Liver (tissue), 9 donors: ENCODE results near the gene USP11. TPM values are rescaled to one million over a fixed set of nuclear protein-coding genes. Genes with fewer than 3 reads are reported as not detected.

Experiments used
- DNase-seq: peaks from one replicate; pipeline ENCODE4 v3.0.0-alpha.2; 2017; ENCODE audit warnings: low spot score
- H3K27ac ChIP-seq, 2 donors: one replicate each; pipeline ENCODE4 v1.7.0; 2013; ENCODE audit warnings: inconsistent platforms in 2 of 2, low read length in 2 of 2, control low read depth in 1 of 2, low read depth in 1 of 2, mild to moderate bottlenecking in 1 of 2
- H3K27me3 ChIP-seq, 4 donors: one replicate each; pipeline versions ENCODE4 v1.6.1 to v1.7.0; 2013; ENCODE audit warnings: low read length in 3 of 4, inconsistent platforms in 1 of 4, mild to moderate bottlenecking in 1 of 4, moderate library complexity in 1 of 4; ENCODE audit not compliant: control insufficient read depth in 4 of 4, insufficient read depth in 4 of 4
- H3K36me3 ChIP-seq, 4 donors: one replicate each; pipeline versions ENCODE4 v1.6.1 to v1.7.0; 2013; ENCODE audit warnings: low read length in 3 of 4, mild to moderate bottlenecking in 3 of 4, low read depth in 1 of 4, moderate library complexity in 1 of 4; ENCODE audit not compliant: control insufficient read depth in 4 of 4, insufficient read depth in 3 of 4
- H3K4me1 ChIP-seq, 4 donors: one replicate each; pipeline versions ENCODE4 v1.6.1 to v1.7.0; 2013; ENCODE audit warnings: low read length in 3 of 4, mild to moderate bottlenecking in 3 of 4, moderate library complexity in 1 of 4; ENCODE audit not compliant: control insufficient read depth in 4 of 4, insufficient read depth in 4 of 4
- H3K4me3 ChIP-seq, 3 donors: one replicate each; pipeline versions ENCODE4 v1.6.1 to v1.7.0; 2013; ENCODE audit warnings: low read length in 3 of 3, control low read depth in 1 of 3, low read depth in 1 of 3, mild to moderate bottlenecking in 1 of 3
- H3K9ac ChIP-seq, 2 donors: one replicate each; pipeline ENCODE4 v1.7.0; 2013; ENCODE audit warnings: low read length in 2 of 2, mild to moderate bottlenecking in 2 of 2, moderate library complexity in 2 of 2, control low read depth in 1 of 2, low read depth in 1 of 2
- H3K9me3 ChIP-seq, 4 donors: one replicate each; pipeline versions ENCODE4 v1.6.1 to v1.7.0; 2013; ENCODE audit warnings: low read length in 3 of 4; ENCODE audit not compliant: control insufficient read depth in 4 of 4
- ATF3 ChIP-seq: IDR thresholded peaks from 2 replicates; pipeline ENCODE4 v1.6.1; 2016; ENCODE audit warnings: antibody characterized with exemption
- CTCF ChIP-seq: fragments of 150-350 bp; IDR thresholded peaks from 2 replicates; pipeline ENCODE4 v1.5.1; 2017; ENCODE audit warnings: improper control_type of control experiment, low read depth, low read length; ENCODE audit not compliant: missing input control
- FOXA1 ChIP-seq: IDR thresholded peaks from 2 replicates; pipeline ENCODE4 v1.6.1; 2016; ENCODE audit warnings: antibody characterized with exemption
- FOXA2 ChIP-seq: IDR thresholded peaks from 2 replicates; pipeline ENCODE4 v1.6.1; 2016; ENCODE audit warnings: antibody characterized with exemption
- GABPA ChIP-seq, 2 donors: IDR thresholded peaks in 1 of 2; conservative IDR thresholded peaks in 1 of 2; 2 replicates each; pipeline ENCODE4 v1.6.1; 2016; ENCODE audit warnings: antibody characterized with exemption in 2 of 2, mild to moderate bottlenecking in 1 of 2, moderate library complexity in 1 of 2
- HNF4A ChIP-seq, 2 donors: conservative IDR thresholded peaks; 2 replicates each; pipeline ENCODE4 v1.6.1; 2016; ENCODE audit warnings: antibody characterized with exemption in 2 of 2, mild to moderate bottlenecking in 2 of 2
- HNF4G ChIP-seq: IDR thresholded peaks from 2 replicates; pipeline ENCODE4 v1.6.1; 2016; ENCODE audit warnings: antibody characterized with exemption
- MAX ChIP-seq: IDR thresholded peaks from 2 replicates; pipeline ENCODE4 v1.6.1; 2016; ENCODE audit warnings: antibody characterized with exemption
- REST ChIP-seq: IDR thresholded peaks from 2 replicates; pipeline ENCODE4 v1.6.1; 2016; ENCODE audit warnings: antibody characterized with exemption, mild to moderate bottlenecking
- TAF1 ChIP-seq: conservative IDR thresholded peaks from 2 replicates; pipeline ENCODE4 v1.6.1; 2016; ENCODE audit warnings: antibody characterized with exemption, mild to moderate bottlenecking
- YY1 ChIP-seq: IDR thresholded peaks from 2 replicates; pipeline ENCODE4 v1.6.1; 2016; ENCODE audit warnings: antibody characterized with exemption, mild to moderate bottlenecking
- WGBS: extraction: QIAGEN DNeasy Blood & Tissue Kit; methylation state at CpG from one replicate; pipeline ENCODE4 v1.1.7; 2013; 5-methylcytosine and 5-hydroxymethylcytosine counted together
- polyA plus RNA-seq, 2 donors: library from polyadenylated mRNA; stranded (reverse) in 1 of 2; unstranded in 1 of 2; fragments of 200-250 nt in 1 of 2; fragments of >200 nt in 1 of 2; fragmentation: Nextera tagmentation in 1 of 2; extraction: Ambion mirVana in 1 of 2; gene quantifications; one replicate each; pipeline versions ENCODE4 v1.2.1 to v1.2.3, GENCODE V29; 2013 to 2015
- total RNA-seq, 2 donors: library from RNA; depleted of rRNA; stranded (reverse); fragments of >200 nt; gene quantifications; one replicate each; pipeline ENCODE4 v1.2.3, GENCODE V29; 2014
- donor health status: healthy.
- donor health status: healthy.
- donor health status: healthy.
- donor health status: healthy.
- donor health status: healthy.

Gene USP11
- total and polyA plus RNA-seq, 4 donors = 9.6 to 24.3 (median 11.1) TPM

- H3K27me3 ChIP-seq = peaks cover 0 to under 1% (median 0%) of the 10 kb centered on the region in 4 donors
- peaks cover 0 to 47% (median 9%) of the 10 kb centered on the region in 4 donors for H3K36me3 ChIP-seq
Observed at GRCh38 chrX:47185241-47185640, 47.6 kb upstream of the USP11 start.

GRCh38 chrX:47186096-47186740 lies 46.6 kb upstream of the USP11 start:
- no peak overlapping the region for H3K9ac ChIP-seq
- no peak overlapping the region for H3K4me3 ChIP-seq
- H3K9me3 ChIP-seq = no peaks in the 10 kb centered on the region
- H3K27ac ChIP-seq = no peak overlapping the region
- no peak for TF ChIP-seq TAF1
- no peak for TF ChIP-seq YY1
- no peak for TF ChIP-seq GABPA (IDR thresholded peaks at IDR 0.05 in 1 of 2, conservative IDR thresholded peaks at IDR 0.05 in 1 of 2)
- no peak for TF ChIP-seq FOXA1
- no peak for TF ChIP-seq ATF3
- TF ChIP-seq MAX = no peak
- TF ChIP-seq REST = no peak
- TF ChIP-seq CTCF = no peak
- no peak for TF ChIP-seq HNF4A (conservative IDR thresholded peaks at IDR 0.05)
- no peak for TF ChIP-seq HNF4G
- TF ChIP-seq FOXA2 = no peak
- WGBS = 95% methylated on average over 27 of the region's 27 CpGs
- H3K4me1 ChIP-seq = peaks cover 0 to 2% (median 0%) of the 10 kb centered on the region in 4 donors
- peaks cover 0 to 4% (median 0%) of the 10 kb centered on the region in 4 donors for H3K27me3 ChIP-seq
- no peak for DNase-seq
- H3K36me3 ChIP-seq = peaks cover 0 to 40% (median 7%) of the 10 kb centered on the region in 4 donors

More at GRCh38 chrX:47185241-47185640, 47.6 kb upstream of the USP11 start:
- Histone ChIP-seq H3K9ac (no peak overlapping the region), H3K27ac (no peak overlapping the region), H3K4me3 (no peak overlapping the region), H3K9me3 (no peaks in the 10 kb centered on the region), H3K4me1 (no peaks in the 10 kb centered on the region)
- 98% methylated on average over 17 of the region's 17 CpGs for whole genome bisulfite sequencing
- TF ChIP-seq HNF4A (conservative IDR thresholded peaks at IDR 0.05) = no peak
- no peak for DNase-seq
